Testis (tissue), 2 donors: ENCODE results near the gene GATAD2B.

Experiments
- POLR2A ChIP-seq: fragments of 450-650 bp; IDR thresholded peaks from one replicate; pipeline ENCODE4 v1.6.1; 2017; ENCODE audit warnings: antibody characterized with exemption, mild to moderate bottlenecking, moderate library complexity
- TF ChIP-seq, protein P1 (sequence below), 3 experiments: fragments of 450-650 bp in 2 of 3; fragments of 200-600 bp in 1 of 3; sonication (generic) in 1 of 3; IDR thresholded peaks; one replicate each; pipeline ENCODE4 v1.5.1; 2016 to 2019; ENCODE audit warnings: antibody characterized with exemption in 3 of 3, mild to moderate bottlenecking in 2 of 3, moderate library complexity in 1 of 3

DNA sequence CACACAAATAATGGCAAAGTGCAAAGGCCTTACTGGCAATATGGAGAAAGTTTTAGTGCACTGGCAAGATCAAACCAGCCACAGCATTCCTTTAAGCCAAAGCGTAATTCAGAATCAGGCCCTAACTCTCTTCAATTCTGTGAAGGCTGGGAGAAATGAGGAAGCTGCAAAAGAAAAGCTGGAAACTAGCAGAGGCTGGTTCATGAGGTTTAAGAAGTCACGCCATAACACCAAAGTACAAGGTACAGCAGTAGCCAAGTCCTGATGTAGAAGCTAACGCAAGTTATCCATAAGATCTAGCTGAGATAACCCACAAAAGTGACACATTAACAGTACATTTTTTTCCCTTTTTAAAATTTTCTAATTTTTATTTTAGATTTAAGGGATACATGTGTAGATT, 90.5 kb downstream of the GATAD2B start:
- TF ChIP-seq, protein P1, sequence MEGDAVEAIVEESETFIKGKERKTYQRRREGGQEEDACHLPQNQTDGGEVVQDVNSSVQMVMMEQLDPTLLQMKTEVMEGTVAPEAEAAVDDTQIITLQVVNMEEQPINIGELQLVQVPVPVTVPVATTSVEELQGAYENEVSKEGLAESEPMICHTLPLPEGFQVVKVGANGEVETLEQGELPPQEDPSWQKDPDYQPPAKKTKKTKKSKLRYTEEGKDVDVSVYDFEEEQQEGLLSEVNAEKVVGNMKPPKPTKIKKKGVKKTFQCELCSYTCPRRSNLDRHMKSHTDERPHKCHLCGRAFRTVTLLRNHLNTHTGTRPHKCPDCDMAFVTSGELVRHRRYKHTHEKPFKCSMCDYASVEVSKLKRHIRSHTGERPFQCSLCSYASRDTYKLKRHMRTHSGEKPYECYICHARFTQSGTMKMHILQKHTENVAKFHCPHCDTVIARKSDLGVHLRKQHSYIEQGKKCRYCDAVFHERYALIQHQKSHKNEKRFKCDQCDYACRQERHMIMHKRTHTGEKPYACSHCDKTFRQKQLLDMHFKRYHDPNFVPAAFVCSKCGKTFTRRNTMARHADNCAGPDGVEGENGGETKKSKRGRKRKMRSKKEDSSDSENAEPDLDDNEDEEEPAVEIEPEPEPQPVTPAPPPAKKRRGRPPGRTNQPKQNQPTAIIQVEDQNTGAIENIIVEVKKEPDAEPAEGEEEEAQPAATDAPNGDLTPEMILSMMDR (IDR thresholded peaks at IDR 0.05), result no peak
- TF ChIP-seq POLR2A, result no peak
